ENCODE measurements around the gene CIAO2A. TPM values are rescaled to one million over a fixed set of nuclear protein-coding genes. Genes with fewer than 3 reads are reported as not detected.

The CIAO2A gene
- total RNA-seq (41.6 TPM), polyA plus RNA-seq (ENCODE audit: insufficient read depth, low read depth, low replicate concordance) (92.4 TPM)
- long read RNA-seq, donor 1, transcript CIAO2A-201 (5 exons, 1,105 nt): major isoform, 29 of 45 reads
- long read RNA-seq, donor 1, transcript CIAO2A-202 (4 exons, 826 nt): minor isoform, 10 of 45 reads
- long read RNA-seq, donor 1, partial matches to known transcripts: 5 of 45 reads
- long read RNA-seq, donor 1, other reads (novel, unspliced or antisense): 0 of 45 reads
- long read RNA-seq, donor 2, transcript CIAO2A-202 (4 exons, 826 nt): minor isoform, 15 of 59 reads
- long read RNA-seq, donor 2, transcript CIAO2A-201 (5 exons, 1,105 nt): major isoform, 44 of 59 reads
- long read RNA-seq, donor 2, partial matches to known transcripts: 0 of 59 reads
- long read RNA-seq, donor 2, other reads (novel, unspliced or antisense): 0 of 59 reads
- long read RNA-seq, donor 3, transcript CIAO2A-202 (4 exons, 826 nt): minor isoform, 18 of 85 reads
- long read RNA-seq, donor 3, transcript CIAO2A-201 (5 exons, 1,105 nt): major isoform, 65 of 85 reads
- long read RNA-seq, donor 3, partial matches to known transcripts: 0 of 85 reads
- long read RNA-seq, donor 3, other reads (novel, unspliced or antisense): 0 of 85 reads
- long read RNA-seq, donor 4, transcript CIAO2A-201 (5 exons, 1,105 nt): major isoform, 31 of 41 reads
- long read RNA-seq, donor 4, transcript CIAO2A-202 (4 exons, 826 nt): minor isoform, 10 of 41 reads
- long read RNA-seq, donor 4, partial matches to known transcripts: 0 of 41 reads
- long read RNA-seq, donor 4, other reads (novel, unspliced or antisense): 0 of 41 reads
- long read RNA-seq, donor 5, transcript CIAO2A-201 (5 exons, 1,105 nt): major isoform, 5 of 5 reads
- long read RNA-seq, donor 5, partial matches to known transcripts: 0 of 5 reads
- long read RNA-seq, donor 5, other reads (novel, unspliced or antisense): 0 of 5 reads
- long read RNA-seq, donor 6, transcript CIAO2A-201 (5 exons, 1,105 nt): major isoform, 108 of 135 reads
- long read RNA-seq, donor 6, transcript CIAO2A-202 (4 exons, 826 nt): minor isoform, 26 of 135 reads
- long read RNA-seq, donor 6, partial matches to known transcripts: 0 of 135 reads
- long read RNA-seq, donor 6, other reads (novel, unspliced or antisense): 0 of 135 reads
- long read RNA-seq, donor 7, transcript CIAO2A-202 (4 exons, 826 nt): minor isoform, 5 of 24 reads
- long read RNA-seq, donor 7, transcript CIAO2A-201 (5 exons, 1,105 nt): major isoform, 16 of 24 reads
- long read RNA-seq, donor 7, partial matches to known transcripts: 1 of 24 reads
- long read RNA-seq, donor 7, other reads (novel, unspliced or antisense): 2 of 24 reads
- long read RNA-seq, donor 8, transcript CIAO2A-201 (5 exons, 1,105 nt): major isoform, 35 of 45 reads
- long read RNA-seq, donor 8, transcript CIAO2A-202 (4 exons, 826 nt): minor isoform, 6 of 45 reads
- long read RNA-seq, donor 8, partial matches to known transcripts: 0 of 45 reads
- long read RNA-seq, donor 8, other reads (novel, unspliced or antisense): 0 of 45 reads
- long read RNA-seq, donor 9, transcript CIAO2A-201 (5 exons, 1,105 nt): major isoform, 22 of 25 reads
- long read RNA-seq, donor 9, partial matches to known transcripts: 0 of 25 reads
- long read RNA-seq, donor 9, other reads (novel, unspliced or antisense): 0 of 25 reads
- long read RNA-seq, donor 10, transcript CIAO2A-201 (5 exons, 1,105 nt): major isoform, 34 of 39 reads
- long read RNA-seq, donor 10, transcript CIAO2A-202 (4 exons, 826 nt): minor isoform, 5 of 39 reads
- long read RNA-seq, donor 10, partial matches to known transcripts: 0 of 39 reads
- long read RNA-seq, donor 10, other reads (novel, unspliced or antisense): 0 of 39 reads

GRCh38 chr15:64093627-64094417, at the start of gene CIAO2A:
TSS of gene CIAO2A (minus strand) at chr15:64093838. CDS start at chr15:64093768, 70 bp downstream.
- Histone ChIP-seq H3K27ac (ENCODE audit: low read depth in 2 of 2, low read length in 2 of 2) (peak within 1 kb of the TSS; percentile 90 to 93), H3K9me3 (ENCODE audit: control insufficient read depth in 2 of 3, insufficient read depth in 1 of 3, low read length in 3 of 3) (no peaks in the 10 kb centered on the region), H3K4me3 (ENCODE audit: low read length in 3 of 3) (peak within 1 kb of the TSS; percentile 84 to 99 (median 85)), H3K9ac (ENCODE audit: low read length in 3 of 3) (peak within 1 kb of the TSS; percentile 77 to 99 (median 86)), H3K27me3 (ENCODE audit: control insufficient read depth, insufficient read depth, low read length) (no peaks in the 10 kb centered on the region), H3K4me1 (ENCODE audit: control insufficient read depth in 2 of 3, insufficient read depth in 2 of 3, low read depth in 1 of 3, low read length in 3 of 3) (peaks cover 0 to 25% (median 18%) of the 10 kb centered on the region in 3 donors), H3K36me3 (ENCODE audit: control insufficient read depth in 2 of 3, insufficient read depth in 3 of 3, low read length in 3 of 3) (no peaks in the 10 kb centered on the region)
- FAIRE-seq (peak; percentile 60), DNase-seq (peak; percentile 97 to 100 (median 98))
- peak; percentile 9 for TF ChIP-seq CTCF (IDR thresholded peaks at IDR 0.05; ENCODE audit: borderline replicate concordance, extremely low read depth, insufficient read depth)
- intact Hi-C loops (cut with DNase I): no loop called here

GRCh38 chr15:64143276-64143675, 49.6 kb upstream of the CIAO2A start:
- peaks cover 0 to 18% (median 9%) of the 10 kb centered on the region in 3 donors for H3K36me3 ChIP-seq (ENCODE audit: control insufficient read depth in 2 of 3, insufficient read depth in 3 of 3, low read length in 3 of 3)
- no peak for FAIRE-seq
- no peak for TF ChIP-seq CTCF (IDR thresholded peaks at IDR 0.05; ENCODE audit: borderline replicate concordance, extremely low read depth, insufficient read depth)
- H3K27me3 ChIP-seq (ENCODE audit: control insufficient read depth, insufficient read depth, low read length): no peaks in the 10 kb centered on the region
- no peaks in the 10 kb centered on the region for H3K4me1 ChIP-seq (ENCODE audit: control insufficient read depth in 2 of 3, insufficient read depth in 2 of 3, low read depth in 1 of 3, low read length in 3 of 3)
- H3K9me3 ChIP-seq (ENCODE audit: control insufficient read depth in 2 of 3, insufficient read depth in 1 of 3, low read length in 3 of 3): no peaks in the 10 kb centered on the region
- no peak overlapping the region for H3K9ac ChIP-seq (ENCODE audit: low read length in 3 of 3)
- H3K27ac ChIP-seq (ENCODE audit: low read depth in 2 of 2, low read length in 2 of 2): no peak overlapping the region
- H3K4me3 ChIP-seq (ENCODE audit: low read length in 3 of 3): no peak overlapping the region
- DNase-seq: no peak
- intact Hi-C loops (cut with DNase I): no loop called here

Data from kidney (tissue), 22 donors.